ENCODE measurements around the gene NGFR. TPM values are rescaled to one million over a fixed set of nuclear protein-coding genes. Genes with fewer than 3 reads are reported as not detected.

NGFR gene
- total RNA-seq, 6 donors from 2014 or later = 1.3 to 2.9 (median 2.2) TPM

- Histone ChIP-seq H3K27ac (no peak overlapping the region), H3K36me3 (no peaks in the 10 kb centered on the region), H3K9me3 (no peaks in the 10 kb centered on the region), H3K4me3 (no peak overlapping the region), H3K27me3 (peaks cover 0 to 23% (median 11%) of the 10 kb centered on the region in 4 donors), H3K4me1 (peaks cover 13 to 17% (median 15%) of the 10 kb centered on the region in 4 donors)
- ATAC-seq (ENCODE audit: low FRiP score in 2 of 2) = no peak
- TF ChIP-seq POLR2A (IDR thresholded peaks at IDR 0.05) (no peak), CTCF (IDR thresholded peaks at IDR 0.05) (no peak), POLR2AphosphoS5 (IDR thresholded peaks at IDR 0.05) (no peak), EP300 (IDR thresholded peaks at IDR 0.05) (no peak)
- WGBS, 2 donors = 55% methylated on average over 4 to 5 of the region's 5 CpGs
- no peak for DNase-seq
These were observed 3.8 kb upstream of the NGFR start for GRCh38 chr17:49491192-49491769.

- TF ChIP-seq EP300 (IDR thresholded peaks at IDR 0.05) (no peak), POLR2A (IDR thresholded peaks at IDR 0.05) (no peak), POLR2AphosphoS5 (IDR thresholded peaks at IDR 0.05) (no peak), CTCF (IDR thresholded peaks at IDR 0.05) (no peak)
- Histone ChIP-seq H3K36me3 (no peaks in the 10 kb centered on the region), H3K9me3 (no peaks in the 10 kb centered on the region), H3K4me3 (peak overlapping the region in 3 of 4 donors; percentile 39 to 54 (median 51)), H3K27me3 (peaks cover 0 to 50% (median 28%) of the 10 kb centered on the region in 4 donors), H3K4me1 (peaks cover 27 to 37% (median 31%) of the 10 kb centered on the region in 4 donors), H3K27ac (no peak overlapping the region)
- no peak for DNase-seq
- ATAC-seq (ENCODE audit: low FRiP score in 2 of 2) = no peak
- WGBS, 2 donors = 40 to 54% methylated on average over 17 of the region's 17 CpGs
These were observed 601 bp upstream of the NGFR start for GRCh38 chr17:49494399-49494985.

DNA sequence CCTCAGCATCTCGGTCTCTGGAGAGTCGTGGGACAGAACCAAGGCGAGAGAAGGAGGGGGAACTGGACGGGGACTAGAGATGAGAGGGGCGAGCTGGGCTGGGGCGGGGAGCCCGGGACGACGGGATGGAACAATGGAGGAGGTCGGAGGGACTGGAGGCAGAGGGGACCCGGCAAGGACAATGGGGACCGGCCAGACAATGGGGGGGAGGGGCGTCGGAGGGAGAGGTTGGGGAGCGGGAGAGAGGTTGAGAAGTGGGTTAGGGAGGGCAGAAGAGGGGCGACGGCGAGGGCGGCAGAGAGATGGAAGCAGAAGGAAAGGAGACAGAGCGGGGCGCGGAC is 719 bp downstream of the NGFR start:
- no peak for ATAC-seq (ENCODE audit: low FRiP score in 2 of 2)
- Histone ChIP-seq H3K9me3 (no peaks in the 10 kb centered on the region), H3K36me3 (no peaks in the 10 kb centered on the region), H3K27me3 (peaks cover 0 to 58% (median 31%) of the 10 kb centered on the region in 4 donors), H3K4me3 (peak overlapping the region in 3 of 4 donors; percentile 39 to 54 (median 51)), H3K4me1 (peaks cover 27 to 37% (median 31%) of the 10 kb centered on the region in 4 donors), H3K27ac (peak overlapping the region in 1 of 4 donors; percentile 14)
- DNase-seq = peak in 1 of 2 donors; percentile 77
- TF ChIP-seq CTCF (IDR thresholded peaks at IDR 0.05) (no peak), EP300 (IDR thresholded peaks at IDR 0.05) (no peak), POLR2AphosphoS5 (IDR thresholded peaks at IDR 0.05) (no peak), POLR2A (IDR thresholded peaks at IDR 0.05) (no peak)
- WGBS, 2 donors = 3 to 4% methylated on average over 22 of the region's 22 CpGs

DNA sequence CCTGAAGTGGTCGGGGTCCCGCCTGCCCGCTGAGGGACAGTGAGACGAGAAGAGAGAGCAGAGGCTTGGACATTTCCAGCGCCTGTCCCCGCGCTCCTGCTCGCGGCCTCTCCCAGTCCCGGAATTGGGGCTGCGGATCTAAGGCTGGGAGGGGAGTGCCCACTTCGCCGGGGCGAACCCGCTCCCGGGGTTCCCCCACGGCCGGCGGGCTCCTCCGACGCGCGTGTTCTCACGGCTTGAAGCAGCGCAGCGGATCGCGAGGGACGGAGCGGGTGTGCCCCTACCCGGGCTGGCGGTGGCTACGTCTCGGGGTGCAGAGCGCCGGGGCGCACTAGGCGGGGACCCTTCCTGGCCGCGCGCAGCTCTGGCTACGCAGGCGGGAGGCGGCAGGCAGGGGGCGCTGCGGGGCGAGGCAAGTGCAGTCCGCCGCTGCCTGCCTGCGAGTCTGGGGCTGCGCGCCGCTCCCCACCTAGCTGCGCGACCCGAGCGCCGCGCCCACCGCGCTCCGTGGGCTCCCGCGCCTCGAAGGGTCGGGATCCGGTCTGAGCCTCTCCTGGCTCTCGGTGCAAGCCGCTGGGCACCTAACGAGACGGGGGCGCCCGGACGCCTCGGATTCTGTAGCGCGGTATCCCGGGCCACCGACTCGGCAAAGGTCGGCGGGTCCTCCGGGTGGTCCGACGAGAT is 1.2 kb downstream of the NGFR start:
- peak; percentile 80 to 95 (median 94) for TF ChIP-seq CTCF (IDR thresholded peaks at IDR 0.05)
- TF ChIP-seq POLR2AphosphoS5 (IDR thresholded peaks at IDR 0.05) = no peak
- TF ChIP-seq POLR2A (IDR thresholded peaks at IDR 0.05) = no peak
- H3K27me3 ChIP-seq = peaks cover 0 to 58% (median 31%) of the 10 kb centered on the region in 4 donors
- H3K4me3 ChIP-seq = peak overlapping the region in 3 of 4 donors; percentile 39 to 54 (median 51)
- ATAC-seq (ENCODE audit: low FRiP score in 2 of 2) (peak; percentile 58 to 91), DNase-seq (peak; percentile 74 to 97)
- peak overlapping the region in 1 of 4 donors; percentile 14 for H3K27ac ChIP-seq
- no peaks in the 10 kb centered on the region for H3K36me3 ChIP-seq
- H3K4me1 ChIP-seq = peaks cover 27 to 37% (median 31%) of the 10 kb centered on the region in 4 donors
- H3K9me3 ChIP-seq = no peaks in the 10 kb centered on the region
- 0 to 4% methylated on average over 4 to 13 of the region's 85 CpGs for WGBS, 2 donors
